ENCODE data around the gene POLD1. TPM values are rescaled to one million over a fixed set of nuclear protein-coding genes. Genes with fewer than 3 reads are reported as not detected.
A peak's percentile ranks its signal among the peaks of the same experiment; 100 is the strongest.

The POLD1 gene
- total and polyA plus RNA-seq, 2 of the 13 experiments (the other 11 are each of a cell fraction or from before 2014, with no cell fraction given): 17.4 to 54.0 TPM

- no peak for TF ChIP-seq ZNF432 (CRISPR knock-in tag; IDR thresholded peaks at IDR 0.05; ENCODE audit: borderline replicate concordance)
- no peak for TF ChIP-seq ADNP (CRISPR knock-in tag; IDR thresholded peaks at IDR 0.05)
- TF ChIP-seq PHF8 (CRISPR knock-in tag; IDR thresholded peaks at IDR 0.05): peak; percentile 19; the same call in 1 of the 2 replicates
- TF ChIP-seq HOXA5 (CRISPR knock-in tag; IDR thresholded peaks at IDR 0.05): no peak
- 0 out of 2 replicates have a peak, but pooled peaks have one; percentile 37 for TF ChIP-seq KAT8 (CRISPR knock-in tag; IDR thresholded peaks at IDR 0.05)
- peak; percentile 91 for TF ChIP-seq CTCF (CRISPR knock-in tag; IDR thresholded peaks at IDR 0.05)
- no peak for TF ChIP-seq SP1 (IDR thresholded peaks at IDR 0.05)
- TF ChIP-seq SP1 (CRISPR knock-in tag; IDR thresholded peaks at IDR 0.05): no peak
- TF ChIP-seq RAD21 (CRISPR knock-in tag; IDR thresholded peaks at IDR 0.05): peak; percentile 82
- no peak for TF ChIP-seq BRD4 (CRISPR knock-in tag; IDR thresholded peaks at IDR 0.05)
- peak; percentile 47; a peak in 3 of 4 replicates for TF ChIP-seq HMGXB4 (CRISPR knock-in tag; IDR thresholded peaks at IDR 0.05; ENCODE audit: borderline replicate concordance in 1 of 2, low read depth in 1 of 2)
- TF ChIP-seq HOXA3 (CRISPR knock-in tag; IDR thresholded peaks at IDR 0.05): peak; percentile 32; the same call in 1 of the 2 replicates
- no peak for TF ChIP-seq ZNF790 (CRISPR knock-in tag; IDR thresholded peaks at IDR 0.05; ENCODE audit: borderline replicate concordance)
- TF ChIP-seq KLF6 (CRISPR knock-in tag; IDR thresholded peaks at IDR 0.05): 0 out of 2 replicates have a peak, but pooled peaks have one; percentile 40
These were observed 26.7 kb upstream of the POLD1 start (continued) for GRCh38 chr19:50357178-50358100.

All from HepG2 (cell line).